Measurements from ENCODE around the gene FREY1. TPM values are rescaled to one million over a fixed set of nuclear protein-coding genes. Genes with fewer than 3 reads are reported as not detected.
A peak's percentile ranks its signal among the peaks of the same experiment; 100 is the strongest.

The FREY1 gene
- polyA plus RNA-seq, 4 donors = 0.18 to 0.19 TPM; not detected in 2

- Histone ChIP-seq H3K4me3 (ENCODE audit: low read depth in 1 of 3, low read length in 3 of 3) (no peak overlapping the region), H3K36me3 (ENCODE audit: control insufficient read depth in 3 of 3, insufficient read depth in 2 of 3, low read depth in 1 of 3, low read length in 3 of 3) (peaks cover 0 to 11% (median 0%) of the 10 kb centered on the region in 3 donors), H3K4me1 (ENCODE audit: control insufficient read depth in 3 of 3, insufficient read depth in 2 of 3, low read depth in 1 of 3, low read length in 2 of 3) (peaks cover 0 to 4% (median 0%) of the 10 kb centered on the region in 3 donors), H3K9me3 (ENCODE audit: control insufficient read depth in 2 of 2, insufficient read depth in 1 of 2, low read depth in 1 of 2, low read length in 1 of 2) (no peaks in the 10 kb centered on the region), H3K27me3 (ENCODE audit: control insufficient read depth in 3 of 3, insufficient read depth in 3 of 3, low read length in 3 of 3) (peaks cover 0 to 20% (median 0%) of the 10 kb centered on the region in 3 donors), H3K27ac (ENCODE audit: low read depth in 1 of 3, low read length in 2 of 3) (no peak overlapping the region)
- 89 to 93% (median 90%) methylated on average over 10 of the region's 10 CpGs for WGBS, 3 donors
- FAIRE-seq (no peak), DNase-seq (no peak)
These were observed 19.5 kb downstream of the FREY1 start for GRCh38 chr11:45887587-45887986.

- no peak for FAIRE-seq
- DNase-seq = no peak
- Histone ChIP-seq H3K4me3 (ENCODE audit: low read depth in 1 of 3, low read length in 3 of 3) (no peak overlapping the region), H3K9me3 (ENCODE audit: control insufficient read depth in 2 of 2, insufficient read depth in 1 of 2, low read depth in 1 of 2, low read length in 1 of 2) (no peaks in the 10 kb centered on the region), H3K27me3 (ENCODE audit: control insufficient read depth in 3 of 3, insufficient read depth in 3 of 3, low read length in 3 of 3) (peaks cover 0 to 20% (median 0%) of the 10 kb centered on the region in 3 donors), H3K36me3 (ENCODE audit: control insufficient read depth in 3 of 3, insufficient read depth in 2 of 3, low read depth in 1 of 3, low read length in 3 of 3) (peaks cover 0 to 17% (median 0%) of the 10 kb centered on the region in 3 donors), H3K4me1 (ENCODE audit: control insufficient read depth in 3 of 3, insufficient read depth in 2 of 3, low read depth in 1 of 3, low read length in 2 of 3) (peaks cover 0 to 4% (median 0%) of the 10 kb centered on the region in 3 donors), H3K27ac (ENCODE audit: low read depth in 1 of 3, low read length in 2 of 3) (no peak overlapping the region)
- WGBS, 3 donors = 83 to 91% (median 88%) methylated on average over 4 of the region's 4 CpGs
These were observed 20.1 kb downstream of the FREY1 start for GRCh38 chr11:45886816-45887520.

DNA sequence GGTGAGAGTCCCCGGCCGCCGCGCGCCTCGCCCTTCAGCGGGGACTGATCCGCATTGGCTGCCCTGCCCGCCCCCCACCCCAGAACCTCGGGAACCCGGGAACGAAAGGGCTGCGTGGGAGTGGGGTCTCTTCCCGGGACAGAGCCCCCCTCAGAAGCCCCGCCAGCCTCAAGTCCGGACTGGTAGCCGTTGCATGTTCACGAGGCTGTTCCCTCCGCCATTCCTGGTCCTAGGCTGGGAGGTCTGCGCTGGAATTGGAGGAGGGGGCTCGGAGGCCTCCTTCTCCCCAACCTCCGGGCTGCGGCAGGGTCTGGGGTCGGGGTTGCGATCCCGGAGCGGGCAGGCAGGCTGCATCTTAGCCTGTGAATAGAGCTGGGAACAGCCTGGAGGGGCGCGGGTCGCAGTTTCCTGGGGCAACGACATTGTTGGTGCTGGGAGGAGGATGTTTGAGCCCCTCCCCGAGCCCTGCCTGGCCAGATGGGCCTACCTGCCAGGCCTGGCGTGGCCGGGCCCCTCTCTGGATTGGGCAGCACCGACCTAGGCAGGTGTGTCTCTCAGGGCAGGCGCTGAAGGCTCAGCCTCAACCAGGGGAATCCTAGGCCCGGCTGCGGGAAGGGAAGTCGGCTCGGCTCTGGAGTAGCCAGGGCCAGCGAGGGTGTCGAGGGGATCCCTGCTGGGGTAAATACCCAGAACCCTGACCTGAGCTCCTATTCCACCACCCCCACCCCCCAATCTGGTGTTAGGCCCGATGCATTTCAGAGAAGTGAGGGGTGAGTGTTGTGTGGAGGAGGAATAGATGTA is 20.9 kb downstream of the FREY1 start:
- peaks cover 0 to 4% (median 0%) of the 10 kb centered on the region in 3 donors for H3K4me1 ChIP-seq (ENCODE audit: control insufficient read depth in 3 of 3, insufficient read depth in 2 of 3, low read depth in 1 of 3, low read length in 2 of 3)
- DNase-seq (no peak), FAIRE-seq (no peak)
- no peaks in the 10 kb centered on the region for H3K9me3 ChIP-seq (ENCODE audit: control insufficient read depth in 2 of 2, insufficient read depth in 1 of 2, low read depth in 1 of 2, low read length in 1 of 2)
- peak overlapping the region in 2 of 3 donors; percentile 36 to 45 for H3K4me3 ChIP-seq (ENCODE audit: low read depth in 1 of 3, low read length in 3 of 3)
- peaks cover 0 to 20% (median 0%) of the 10 kb centered on the region in 3 donors for H3K27me3 ChIP-seq (ENCODE audit: control insufficient read depth in 3 of 3, insufficient read depth in 3 of 3, low read length in 3 of 3)
- H3K27ac ChIP-seq (ENCODE audit: low read depth in 1 of 3, low read length in 2 of 3) = no peak overlapping the region
- H3K36me3 ChIP-seq (ENCODE audit: control insufficient read depth in 3 of 3, insufficient read depth in 2 of 3, low read depth in 1 of 3, low read length in 3 of 3) = peaks cover 2 to 26% (median 6%) of the 10 kb centered on the region in 3 donors
- 14 to 21% (median 16%) methylated on average over 37 to 43 of the region's 43 CpGs for WGBS, 3 donors

DNA sequence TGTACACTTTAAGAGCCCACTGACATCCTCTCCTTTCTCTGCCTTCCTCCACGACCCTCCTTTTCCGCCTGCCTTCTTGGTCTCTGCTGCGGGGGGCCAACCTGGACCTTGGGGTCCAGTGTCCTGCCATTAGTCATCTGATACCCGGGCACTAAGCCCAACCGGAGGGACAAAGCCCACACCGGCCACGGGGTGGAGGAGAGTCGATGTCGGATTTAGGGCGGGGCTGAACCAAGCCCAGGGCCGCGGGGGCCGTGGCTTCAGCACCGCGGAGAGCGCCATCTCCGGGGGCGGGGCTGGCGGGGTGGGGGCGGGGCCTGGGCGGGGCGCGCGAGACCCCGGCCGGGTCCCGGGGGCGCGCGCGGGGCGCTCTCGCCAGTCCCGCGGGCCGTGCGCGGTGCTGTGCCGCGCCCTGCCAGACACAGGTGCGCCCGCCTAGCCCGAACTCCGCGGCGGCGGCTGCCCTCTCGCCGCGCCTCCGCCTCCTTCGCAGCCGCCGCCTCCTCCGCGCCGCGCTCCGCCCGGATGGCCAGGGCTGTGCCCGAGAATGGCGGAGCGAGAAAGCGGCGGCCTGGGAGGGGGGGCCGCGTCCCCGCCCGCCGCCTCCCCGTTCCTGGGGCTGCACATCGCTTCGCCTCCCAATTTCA is 21.7 kb downstream of the FREY1 start, which contains the start of gene MAPK8IP1:
Gene MAPK8IP1, plus strand, starts transcription at position 378 of the 647 bp plus-strand sequence. Its CDS starts 170 bp downstream, at position 548.
- no peaks in the 10 kb centered on the region for H3K9me3 ChIP-seq (ENCODE audit: control insufficient read depth in 2 of 2, insufficient read depth in 1 of 2, low read depth in 1 of 2, low read length in 1 of 2)
- FAIRE-seq = no peak
- WGBS, 3 donors = 2 to 3% (median 3%) methylated on average over 35 to 73 of the region's 73 CpGs
- H3K27me3 ChIP-seq (ENCODE audit: control insufficient read depth in 3 of 3, insufficient read depth in 3 of 3, low read length in 3 of 3) = peaks cover 0 to 16% (median 0%) of the 10 kb centered on the region in 3 donors
- peaks cover 4 to 33% (median 6%) of the 10 kb centered on the region in 3 donors for H3K36me3 ChIP-seq (ENCODE audit: control insufficient read depth in 3 of 3, insufficient read depth in 2 of 3, low read depth in 1 of 3, low read length in 3 of 3)
- peaks cover 0 to 4% (median 0%) of the 10 kb centered on the region in 3 donors for H3K4me1 ChIP-seq (ENCODE audit: control insufficient read depth in 3 of 3, insufficient read depth in 2 of 3, low read depth in 1 of 3, low read length in 2 of 3)
- DNase-seq = peak; percentile 53 to 75
- H3K4me3 ChIP-seq (ENCODE audit: low read depth in 1 of 3, low read length in 3 of 3) = peak within 1 kb of the TSS; percentile 36 to 45 (median 36)
- H3K27ac ChIP-seq (ENCODE audit: low read depth in 1 of 3, low read length in 2 of 3) = no peak within 1 kb of the TSS

- no peak for FAIRE-seq
- DNase-seq = no peak
- peak overlapping the region in 1 of 3 donors; percentile 26 for H3K4me3 ChIP-seq (ENCODE audit: low read depth in 1 of 3, low read length in 3 of 3)
These were observed 22.4 kb downstream of the FREY1 start for GRCh38 chr11:45884596-45885185.

GRCh38 chr11:45881708-45882368 is 25.2 kb downstream of the FREY1 start:
- FAIRE-seq (no peak), DNase-seq (no peak)
- H3K4me1 ChIP-seq (ENCODE audit: control insufficient read depth in 3 of 3, insufficient read depth in 2 of 3, low read depth in 1 of 3, low read length in 2 of 3) = peaks cover 0 to 4% (median 0%) of the 10 kb centered on the region in 3 donors
- H3K4me3 ChIP-seq (ENCODE audit: low read depth in 1 of 3, low read length in 3 of 3) = no peak overlapping the region
- 78 to 89% (median 87%) methylated on average over 6 of the region's 6 CpGs for WGBS, 3 donors
- H3K27me3 ChIP-seq (ENCODE audit: control insufficient read depth in 3 of 3, insufficient read depth in 3 of 3, low read length in 3 of 3) = peaks cover 0 to 10% (median 0%) of the 10 kb centered on the region in 3 donors
- H3K36me3 ChIP-seq (ENCODE audit: control insufficient read depth in 3 of 3, insufficient read depth in 2 of 3, low read depth in 1 of 3, low read length in 3 of 3) = peaks cover 4 to 50% (median 8%) of the 10 kb centered on the region in 3 donors
- no peak overlapping the region for H3K27ac ChIP-seq (ENCODE audit: low read depth in 1 of 3, low read length in 2 of 3)
- no peaks in the 10 kb centered on the region for H3K9me3 ChIP-seq (ENCODE audit: control insufficient read depth in 2 of 2, insufficient read depth in 1 of 2, low read depth in 1 of 2, low read length in 1 of 2)

More at GRCh38 chr11:45884596-45885185, 22.4 kb downstream of the FREY1 start:
- peaks cover 0 to 4% (median 0%) of the 10 kb centered on the region in 3 donors for H3K4me1 ChIP-seq (ENCODE audit: control insufficient read depth in 3 of 3, insufficient read depth in 2 of 3, low read depth in 1 of 3, low read length in 2 of 3)
- no peaks in the 10 kb centered on the region for H3K9me3 ChIP-seq (ENCODE audit: control insufficient read depth in 2 of 2, insufficient read depth in 1 of 2, low read depth in 1 of 2, low read length in 1 of 2)
- peaks cover 0 to 16% (median 0%) of the 10 kb centered on the region in 3 donors for H3K27me3 ChIP-seq (ENCODE audit: control insufficient read depth in 3 of 3, insufficient read depth in 3 of 3, low read length in 3 of 3)
- no peak overlapping the region for H3K27ac ChIP-seq (ENCODE audit: low read depth in 1 of 3, low read length in 2 of 3)
- peaks cover 4 to 35% (median 6%) of the 10 kb centered on the region in 3 donors for H3K36me3 ChIP-seq (ENCODE audit: control insufficient read depth in 3 of 3, insufficient read depth in 2 of 3, low read depth in 1 of 3, low read length in 3 of 3)
- 87 to 89% (median 87%) methylated on average over 10 of the region's 10 CpGs for WGBS, 3 donors

GRCh38 chr11:45880772-45881570 is 26.1 kb downstream of the FREY1 start:
- Histone ChIP-seq H3K27ac (ENCODE audit: low read depth in 1 of 3, low read length in 2 of 3) (no peak overlapping the region), H3K27me3 (ENCODE audit: control insufficient read depth in 3 of 3, insufficient read depth in 3 of 3, low read length in 3 of 3) (peaks cover 0 to 3% (median 0%) of the 10 kb centered on the region in 3 donors), H3K9me3 (ENCODE audit: control insufficient read depth in 2 of 2, insufficient read depth in 1 of 2, low read depth in 1 of 2, low read length in 1 of 2) (no peaks in the 10 kb centered on the region), H3K4me3 (ENCODE audit: low read depth in 1 of 3, low read length in 3 of 3) (no peak overlapping the region), H3K36me3 (ENCODE audit: control insufficient read depth in 3 of 3, insufficient read depth in 2 of 3, low read depth in 1 of 3, low read length in 3 of 3) (peaks cover 6 to 54% (median 11%) of the 10 kb centered on the region in 3 donors), H3K4me1 (ENCODE audit: control insufficient read depth in 3 of 3, insufficient read depth in 2 of 3, low read depth in 1 of 3, low read length in 2 of 3) (peaks cover 0 to 3% (median 0%) of the 10 kb centered on the region in 3 donors)
- 90 to 94% (median 92%) methylated on average over 15 of the region's 15 CpGs for WGBS, 3 donors
- DNase-seq (no peak), FAIRE-seq (no peak)
